HCT116 (cell line): ENCODE measurements around the gene KCTD10. TPM values are rescaled to one million over a fixed set of nuclear protein-coding genes. Genes with fewer than 3 reads are reported as not detected.

Experiments used
- ATAC-seq: fragments of 200-7000 bp; cut with Tn5 transposase; 2 replicates; pipeline ENCODE4 v1.9.1; 2020; ENCODE audit warnings: mild to moderate bottlenecking, moderate library complexity
- BruUV-seq: library from RNA; stranded (reverse); fragments of 400-500 nt; replicated peaks from 2 replicates; lab custom pipeline; 2021; lab: Mats Ljungman, UMichigan
- CTCF ChIA-PET: fragments of 300-600 bp; sonication (Branson Sonifier 250); formaldehyde crosslinking; loops from one replicate; lab custom pipeline; 2021; ENCODE audit warnings: antibody characterized with exemption; lab: Charles Lee
- POLR2A ChIA-PET: fragments of 300-600, 350-600 bp; sonication (Branson Sonifier 250); formaldehyde crosslinking; loops from one replicate; lab custom pipeline; 2021; ENCODE audit warnings: antibody characterized with exemption; lab: Charles Lee
- RAD21 ChIA-PET, 2 experiments: fragments of 300-600 bp; sonication (Branson Sonifier 250); formaldehyde crosslinking; loops; one replicate each; lab custom pipeline; 2023; ENCODE audit warnings: low total read pairs in 2 of 2; ENCODE audit not compliant: uncharacterized antibody in 2 of 2, unreplicated experiment in 2 of 2, low non-redundant PET in 1 of 2; lab: Charles Lee
- DNase-seq: peaks from one replicate; pipeline ENCODE4 v3.0.0-alpha.2; 2010; ENCODE audit warnings: low read depth, low spot score
- H2AFZ ChIP-seq: fragments of 200-600 bp; shearing (Covaris generic), sonication (generic); 2 replicates; pipeline ENCODE4 v1.6.1; 2017; ENCODE audit warnings: low read depth, mixed run types, mixed read lengths, antibody characterized with exemption, low read length; ENCODE audit not compliant: poor library complexity, severe bottlenecking
- H3K27ac ChIP-seq: 2 replicates; pipeline ENCODE4 v1.5.1; 2012; ENCODE audit warnings: low read depth, low read length
- H3K27me3 ChIP-seq: fragments of 200-600 bp; sonication (generic); 2 replicates; pipeline ENCODE4 v1.6.1; 2016; ENCODE audit warnings: mixed run types, low read length, mixed read lengths; ENCODE audit not compliant: insufficient read depth
- H3K36me3 ChIP-seq, 2 experiments: fragments of 200-500 bp in 1 of 2; fragments of 200-600 bp in 1 of 2; sonication (Bioruptor generic) in 1 of 2; sonication (generic) in 1 of 2; 2 replicates each; pipeline versions ENCODE4 v1.5.1 to v1.6.1; 2014 to 2016; ENCODE audit warnings: low read length in 2 of 2, inconsistent platforms in 1 of 2, mixed read lengths in 1 of 2, mixed run types in 1 of 2; ENCODE audit not compliant: insufficient read depth in 2 of 2, control insufficient read depth in 1 of 2
- H3K4me1 ChIP-seq, 2 experiments: fragments of 200-600 bp in 1 of 2; sonication (generic) in 1 of 2; 2 replicates each; pipeline versions ENCODE4 v1.5.1 to v1.6.1; 2012 to 2017; ENCODE audit warnings: low read length in 2 of 2, inconsistent platforms in 1 of 2, mild to moderate bottlenecking in 1 of 2, mixed read lengths in 1 of 2, mixed run types in 1 of 2, moderate library complexity in 1 of 2; ENCODE audit not compliant: insufficient read depth in 2 of 2, control insufficient read depth in 1 of 2
- H3K4me2 ChIP-seq: fragments of 200-600 bp; sonication (generic); 2 replicates; pipeline ENCODE4 v1.6.1; 2017; ENCODE audit warnings: mixed run types, low read length, mixed read lengths
- H3K4me3 ChIP-seq, 2 experiments: fragments of 200-600 bp in 1 of 2; sonication (generic) in 1 of 2; replicated peaks in 1 of 2; 2 replicates each; pipeline ENCODE4 v1.5.1; 2011 to 2016; ENCODE audit warnings: low read length in 2 of 2, control low read depth in 1 of 2, low read depth in 1 of 2, mild to moderate bottlenecking in 1 of 2, mixed read lengths in 1 of 2, mixed run types in 1 of 2
- H3K79me2 ChIP-seq: fragments of 200-600 bp; sonication (generic); 2 replicates; pipeline ENCODE4 v1.6.1; 2017; ENCODE audit warnings: mild to moderate bottlenecking, mixed run types, low read length, moderate library complexity, mixed read lengths; ENCODE audit not compliant: insufficient read depth
- H3K9ac ChIP-seq: fragments of 200-600 bp; sonication (generic); 2 replicates; pipeline ENCODE4 v1.6.1; 2016; ENCODE audit warnings: low read length, mixed read lengths
- H3K9me2 ChIP-seq: fragments of 200-600 bp; sonication (generic), shearing (Covaris generic); 2 replicates; pipeline ENCODE4 v1.6.1; 2017; ENCODE audit warnings: mixed run types, mild to moderate bottlenecking, moderate library complexity; ENCODE audit not compliant: insufficient read depth
- H3K9me3 ChIP-seq, 2 experiments: fragments of 200-500 bp in 1 of 2; fragments of 200-600 bp in 1 of 2; sonication (Bioruptor generic) in 1 of 2; sonication (generic) in 1 of 2; 2 replicates each; pipeline ENCODE4 v1.6.1; 2014 to 2017; ENCODE audit warnings: low read length in 2 of 2, mixed read lengths in 2 of 2, inconsistent platforms in 1 of 2, low read depth in 1 of 2, mild to moderate bottlenecking in 1 of 2, mixed run types in 1 of 2, moderate library complexity in 1 of 2; ENCODE audit not compliant: control insufficient read depth in 1 of 2, insufficient read depth in 1 of 2
- H4K20me1 ChIP-seq: fragments of 200-600 bp; sonication (generic), shearing (Covaris generic); 2 replicates; pipeline ENCODE4 v1.6.1; 2017; ENCODE audit warnings: mixed run types, mild to moderate bottlenecking, moderate library complexity; ENCODE audit not compliant: insufficient read depth
- ATF3 ChIP-seq: IDR thresholded peaks from 2 replicates; pipeline ENCODE4 v1.6.1; 2012
- CEBPB ChIP-seq: IDR thresholded peaks from 2 replicates; pipeline ENCODE4 v1.6.1; 2012; ENCODE audit warnings: low read depth
- CTCF ChIP-seq, 3 experiments: fragments of 200-600 bp in 1 of 3; sonication (generic) in 1 of 3; IDR thresholded peaks in 2 of 3; conservative IDR thresholded peaks in 1 of 3; 2 replicates each; pipeline ENCODE4 v1.5.1; 2012 to 2017; ENCODE audit warnings: low read depth in 2 of 3, low read length in 2 of 3, antibody characterized with exemption in 1 of 3, borderline replicate concordance in 1 of 3, control low read depth in 1 of 3, mild to moderate bottlenecking in 1 of 3, mixed read lengths in 1 of 3, mixed run types in 1 of 3, moderate library complexity in 1 of 3; ENCODE audit not compliant: insufficient read depth in 1 of 3
- EGR1 ChIP-seq: IDR thresholded peaks from 2 replicates; pipeline ENCODE4 v1.6.1; 2012; ENCODE audit warnings: low read depth
- ELF1 ChIP-seq: IDR thresholded peaks from 2 replicates; pipeline ENCODE4 v1.6.1; 2012; ENCODE audit warnings: low read depth, borderline replicate concordance
- EZH2 ChIP-seq: fragments of 200-600 bp; sonication (generic); IDR thresholded peaks from 2 replicates; pipeline ENCODE4 v1.6.1; 2017; ENCODE audit warnings: antibody characterized with exemption, mixed run types
- EZH2phosphoT487 ChIP-seq: fragments of 200-600 bp; IDR thresholded peaks from 2 replicates; pipeline ENCODE4 v1.6.1; 2018; ENCODE audit warnings: antibody characterized with exemption, borderline replicate concordance
- FOSL1 ChIP-seq: IDR thresholded peaks from 2 replicates; pipeline ENCODE4 v1.6.1; 2012; ENCODE audit warnings: low read depth
- JUND ChIP-seq: IDR thresholded peaks from 2 replicates; pipeline ENCODE4 v1.6.1; 2012
- MAX ChIP-seq: IDR thresholded peaks from 2 replicates; pipeline ENCODE4 v1.6.1; 2012
- POLR2A ChIP-seq: IDR thresholded peaks from 2 replicates; pipeline ENCODE4 v1.7.0; 2011; ENCODE audit warnings: borderline replicate concordance; ENCODE audit not compliant: insufficient read depth, insufficient read length; ENCODE audit errors: extremely low read depth
- RAD21 ChIP-seq: IDR thresholded peaks from 2 replicates; pipeline ENCODE4 v1.6.1; 2012; ENCODE audit warnings: low read depth, mild to moderate bottlenecking
- SIN3A ChIP-seq: IDR thresholded peaks from 2 replicates; pipeline ENCODE4 v1.6.1; 2012; ENCODE audit warnings: low read depth
- SP1 ChIP-seq: IDR thresholded peaks from 2 replicates; pipeline ENCODE4 v1.6.1; 2012; ENCODE audit warnings: low read depth
- SRF ChIP-seq: IDR thresholded peaks from 2 replicates; pipeline ENCODE4 v1.6.1; 2012; ENCODE audit warnings: low read depth
- YY1 ChIP-seq: IDR thresholded peaks from 2 replicates; pipeline ENCODE4 v1.6.1; 2011; ENCODE audit warnings: low read length, low read depth, moderate library complexity, mild to moderate bottlenecking; ENCODE audit not compliant: insufficient replicate concordance; ENCODE audit errors: extremely low read depth
- ZBTB33 ChIP-seq: IDR thresholded peaks from 2 replicates; pipeline ENCODE4 v1.6.1; 2011; ENCODE audit warnings: mild to moderate bottlenecking, low read length, moderate library complexity; ENCODE audit not compliant: insufficient replicate concordance; ENCODE audit errors: extremely low read depth
- ZFX ChIP-seq: fragments of 450-650 bp; IDR thresholded peaks from 2 replicates; pipeline ENCODE4 v1.6.1; 2017
- intact Hi-C: fragments of 100-400 bp; cut with micrococcal nuclease; formaldehyde crosslinking; loops from 2 replicates; pipeline ENCODE4 v1.10.0; 2022
- total RNA-seq: library from RNA; stranded (reverse); gene quantifications from one replicate; pipeline ENCODE4 v1.2.1, GENCODE V29; 2021; ENCODE audit not compliant: unreplicated experiment

Gene KCTD10
- total RNA-seq, 1 experiment from 2014 or later: 34.7 TPM

GRCh38 chr12:109435428-109436187, 41.5 kb downstream of the KCTD10 start (continued):
- TF ChIP-seq CTCF (IDR thresholded peaks at IDR 0.05 in 2 of 3, conservative IDR thresholded peaks at IDR 0.05 in 1 of 3; ENCODE audit: borderline replicate concordance in 1 of 3, insufficient read depth in 1 of 3, low read depth in 2 of 3, low read length in 2 of 3): no peak
- no peak for TF ChIP-seq SRF
- no peak for TF ChIP-seq EZH2
- no peak for TF ChIP-seq EZH2phosphoT487
- TF ChIP-seq CEBPB: no peak
- TF ChIP-seq JUND: no peak

GRCh38 chr12:109434582-109434981, 42.5 kb downstream of the KCTD10 start:
- no peak overlapping the region for H3K4me2 ChIP-seq
- no TSS peak for BruUV-seq
- H3K79me2 ChIP-seq: no peaks in the 10 kb centered on the region
- H3K4me3 ChIP-seq: no peak overlapping the region
- RAD21 ChIA-PET: no interaction called here
- DNase-seq: no peak
- no peak overlapping the region for H3K27ac ChIP-seq
- H3K36me3 ChIP-seq: no peaks in the 10 kb centered on the region
- H3K4me1 ChIP-seq: peaks cover 0 to 8% of the 10 kb centered on the region in 2 experiments; a peak in 2 of 4 replicates
- ATAC-seq: no peak
- CTCF ChIA-PET: interaction anchor here (1.8 to 2.6 kb wide), 4 partner anchors 9 to 339 kb away, joined by 6 to 19 read pairs (median 11); no protein-coding TSS in a partner anchor
- no peaks in the 10 kb centered on the region for H4K20me1 ChIP-seq
- intact Hi-C loops: no loop called here
- H3K9me3 ChIP-seq: peaks cover 0 to 5% of the 10 kb centered on the region in 2 experiments; a peak in 1 of 4 replicates
- H3K27me3 ChIP-seq: no peaks in the 10 kb centered on the region
- H2AFZ ChIP-seq: no peak overlapping the region
- POLR2A ChIA-PET: no interaction called here
- no peaks in the 10 kb centered on the region for H3K9me2 ChIP-seq
- no peak overlapping the region for H3K9ac ChIP-seq
- no peak for TF ChIP-seq EZH2phosphoT487
- no peak for TF ChIP-seq ZFX
- no peak for TF ChIP-seq ATF3
- no peak for TF ChIP-seq FOSL1
- no peak for TF ChIP-seq SIN3A
- no peak for TF ChIP-seq RAD21
- no peak for TF ChIP-seq ELF1
- TF ChIP-seq EGR1: no peak
- no peak for TF ChIP-seq EZH2
- TF ChIP-seq POLR2A: no peak
- TF ChIP-seq SRF: no peak
- TF ChIP-seq MAX: no peak
- no peak for TF ChIP-seq CEBPB
- no peak for TF ChIP-seq YY1
- no peak for TF ChIP-seq ZBTB33
- TF ChIP-seq CTCF (IDR thresholded peaks at IDR 0.05 in 2 of 3, conservative IDR thresholded peaks at IDR 0.05 in 1 of 3; ENCODE audit: borderline replicate concordance in 1 of 3, insufficient read depth in 1 of 3, low read depth in 2 of 3, low read length in 2 of 3): no peak
- no peak for TF ChIP-seq SP1
